Muscle layer of colon (tissue), 2 donors: ENCODE results near the gene SLC16A5.
"Not testable (repeated sequence)": the region's sequence is repeated elsewhere in the genome, so short reads cannot be mapped to it uniquely, and the experiment has no call there.

Source experiments
- H3K27ac ChIP-seq: one replicate; pipeline ENCODE4 v1.7.0; 2013; ENCODE audit warnings: low read depth, mild to moderate bottlenecking, low read length, moderate library complexity
- H3K27me3 ChIP-seq, 2 donors: one replicate each; pipeline ENCODE4 v1.7.0; 2013; ENCODE audit warnings: low read length in 2 of 2, mild to moderate bottlenecking in 2 of 2; ENCODE audit not compliant: insufficient read depth in 2 of 2, control insufficient read depth in 1 of 2
- H3K36me3 ChIP-seq: one replicate; pipeline ENCODE4 v1.7.0; 2013; ENCODE audit warnings: mild to moderate bottlenecking, low read length; ENCODE audit not compliant: insufficient read depth
- H3K4me1 ChIP-seq: one replicate; pipeline ENCODE4 v1.7.0; 2013; ENCODE audit warnings: mild to moderate bottlenecking, low read length; ENCODE audit not compliant: insufficient read depth
- H3K4me3 ChIP-seq, 2 donors: one replicate each; pipeline ENCODE4 v1.7.0; 2013; ENCODE audit warnings: low read length in 2 of 2, low read depth in 1 of 2, mild to moderate bottlenecking in 1 of 2, moderate library complexity in 1 of 2
- H3K9ac ChIP-seq: one replicate; pipeline ENCODE4 v1.7.0; 2013; ENCODE audit warnings: low read length
- H3K9me3 ChIP-seq: one replicate; pipeline ENCODE4 v1.7.0; 2013; ENCODE audit warnings: mild to moderate bottlenecking, low read length
- donor health status: abdominal sarcoma.
- donor health status: Adenocarcinoma of cecum.

The SLC16A5 gene

GRCh38 chr17:75124041-75124818 is 36.5 kb downstream of the SLC16A5 start:
- H3K36me3 ChIP-seq, result no peaks in the 10 kb centered on the region
- no peak overlapping the region for H3K9ac ChIP-seq
- H3K27me3 ChIP-seq, result no peaks in the 10 kb centered on the region
- H3K4me3 ChIP-seq, result no peak overlapping the region
- H3K9me3 ChIP-seq, result no peaks in the 10 kb centered on the region
- no peaks in the 10 kb centered on the region for H3K4me1 ChIP-seq
- H3K27ac ChIP-seq, result no peak overlapping the region

DNA sequence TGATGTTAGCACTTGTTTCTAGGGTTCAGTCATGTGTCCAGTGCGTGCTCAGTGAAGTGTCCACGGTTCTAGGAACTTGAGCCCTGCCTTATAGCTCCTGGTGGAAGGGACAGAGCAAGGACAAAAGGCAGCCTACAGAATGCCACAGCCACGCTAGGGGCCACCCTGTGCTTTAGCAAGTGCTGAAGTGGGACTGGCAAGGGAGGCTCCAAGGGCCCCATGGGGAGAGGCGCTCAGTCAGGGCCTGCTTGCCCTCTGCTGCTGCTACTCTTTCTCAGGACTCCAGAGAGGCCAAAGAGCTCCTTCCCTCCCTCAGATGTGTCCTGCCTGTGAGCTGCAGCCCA is 37.0 kb downstream of the SLC16A5 start:
- H3K36me3 ChIP-seq, result no peaks in the 10 kb centered on the region
- H3K27ac ChIP-seq, result no peak overlapping the region
- H3K9me3 ChIP-seq, result no peaks in the 10 kb centered on the region
- no peaks in the 10 kb centered on the region for H3K27me3 ChIP-seq
- H3K4me3 ChIP-seq, result no peak overlapping the region
- H3K4me1 ChIP-seq, result no peaks in the 10 kb centered on the region
- no peak overlapping the region for H3K9ac ChIP-seq

- H3K9me3 ChIP-seq, result no peaks in the 10 kb centered on the region
- H3K4me3 ChIP-seq, result no peak overlapping the region
- H3K4me1 ChIP-seq, result peaks cover 8% of the 10 kb centered on the region
- H3K36me3 ChIP-seq, result no peaks in the 10 kb centered on the region
- no peak overlapping the region for H3K9ac ChIP-seq
- H3K27ac ChIP-seq, result no peak overlapping the region
- no peaks in the 10 kb centered on the region for H3K27me3 ChIP-seq
Observed at GRCh38 chr17:75125984-75126383, 38.2 kb downstream of the SLC16A5 start.

- Histone ChIP-seq H3K27me3 (no peaks in the 10 kb centered on the region), H3K4me3 (no peak overlapping the region), H3K4me1 (peaks cover 8% of the 10 kb centered on the region), H3K36me3 (no peaks in the 10 kb centered on the region), H3K9ac (no peak overlapping the region), H3K27ac (no peak overlapping the region), H3K9me3 (no peaks in the 10 kb centered on the region)
Observed at GRCh38 chr17:75126954-75127353, 39.2 kb downstream of the SLC16A5 start.

DNA sequence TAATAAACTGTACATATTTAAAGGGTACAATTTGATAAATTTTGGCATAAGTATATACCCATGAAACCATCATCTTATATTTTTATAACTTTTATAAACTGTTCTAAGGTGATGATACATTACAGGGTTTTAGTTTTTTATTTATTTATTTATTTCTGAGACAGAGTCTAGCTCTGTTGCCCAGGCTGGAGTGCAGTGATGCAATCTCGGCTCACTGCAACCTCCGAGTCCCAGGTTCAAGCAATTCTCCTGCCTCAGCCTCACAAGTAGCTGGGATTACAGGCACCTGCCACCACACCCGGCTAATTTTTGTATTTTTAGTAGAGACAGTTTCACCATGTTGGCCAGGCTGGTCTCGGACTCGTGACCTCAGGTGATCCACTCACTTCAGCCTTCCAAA is 40.2 kb downstream of the SLC16A5 start:
- H3K9me3 ChIP-seq, H3K27ac ChIP-seq, H3K27me3 ChIP-seq, H3K9ac ChIP-seq, H3K4me1 ChIP-seq, H3K36me3 ChIP-seq, H3K4me3 ChIP-seq: not testable (repeated sequence)

- Histone ChIP-seq H3K27ac (no peak overlapping the region), H3K9me3 (no peaks in the 10 kb centered on the region), H3K9ac (no peak overlapping the region), H3K4me1 (peaks cover 8% of the 10 kb centered on the region), H3K36me3 (no peaks in the 10 kb centered on the region), H3K27me3 (no peaks in the 10 kb centered on the region), H3K4me3 (no peak overlapping the region)
Observed at GRCh38 chr17:75128694-75129505, 41.1 kb downstream of the SLC16A5 start.

- Histone ChIP-seq H3K9me3 (no peaks in the 10 kb centered on the region), H3K27me3 (no peaks in the 10 kb centered on the region), H3K36me3 (no peaks in the 10 kb centered on the region), H3K4me3 (no peak overlapping the region), H3K4me1 (peaks cover 8% of the 10 kb centered on the region), H3K9ac (no peak overlapping the region), H3K27ac (no peak overlapping the region)
Observed at GRCh38 chr17:75129576-75129975, 41.8 kb downstream of the SLC16A5 start.

- Histone ChIP-seq H3K4me1 (peaks cover 8% of the 10 kb centered on the region), H3K36me3 (no peaks in the 10 kb centered on the region), H3K4me3 (peak overlapping the region in 1 of 2 donors; percentile 73), H3K27me3 (no peaks in the 10 kb centered on the region), H3K27ac (peak overlapping the region; percentile 96), H3K9me3 (no peaks in the 10 kb centered on the region), H3K9ac (peak overlapping the region; percentile 27)
Observed at GRCh38 chr17:75130059-75130631, 42.4 kb downstream of the SLC16A5 start.

DNA sequence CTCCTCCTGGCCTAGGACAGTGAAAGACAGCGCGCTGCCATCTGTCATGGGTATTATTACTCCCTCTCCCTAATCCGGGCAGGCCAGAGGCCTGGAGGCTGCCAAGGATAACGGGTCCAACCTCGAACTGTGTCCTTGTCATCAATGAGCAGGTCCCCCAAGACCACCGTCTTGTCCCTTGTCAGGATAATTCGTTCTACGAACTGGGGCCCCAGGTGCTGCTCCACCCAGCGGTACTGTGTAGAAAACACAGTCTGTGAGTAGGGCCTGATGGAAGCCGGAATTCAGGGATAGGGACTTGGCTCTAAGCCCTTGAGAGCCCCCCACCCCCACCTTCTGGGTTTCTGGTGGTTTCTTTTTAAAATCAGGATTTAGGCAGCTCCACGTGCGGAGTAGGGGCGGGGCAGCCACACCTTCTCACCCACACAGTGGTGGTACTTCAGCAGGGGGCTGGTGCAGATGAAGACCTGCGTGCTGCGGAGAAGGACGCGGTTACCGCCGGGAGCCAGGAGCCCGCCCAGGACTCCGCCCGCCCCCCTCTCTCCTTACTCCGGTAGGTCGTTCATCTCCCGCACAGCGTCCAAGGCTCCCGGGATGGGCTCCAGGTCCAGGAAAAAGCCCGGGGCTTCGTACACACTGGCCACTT is 43.0 kb downstream of the SLC16A5 start:
- peak overlapping the region; percentile 96 for H3K27ac ChIP-seq
- H3K27me3 ChIP-seq, result no peaks in the 10 kb centered on the region
- H3K4me1 ChIP-seq, result peaks cover 8% of the 10 kb centered on the region
- peak overlapping the region; percentile 73 to 96 for H3K4me3 ChIP-seq
- no peaks in the 10 kb centered on the region for H3K36me3 ChIP-seq
- H3K9me3 ChIP-seq, result no peaks in the 10 kb centered on the region
- H3K9ac ChIP-seq, result peak overlapping the region; percentile 27

DNA sequence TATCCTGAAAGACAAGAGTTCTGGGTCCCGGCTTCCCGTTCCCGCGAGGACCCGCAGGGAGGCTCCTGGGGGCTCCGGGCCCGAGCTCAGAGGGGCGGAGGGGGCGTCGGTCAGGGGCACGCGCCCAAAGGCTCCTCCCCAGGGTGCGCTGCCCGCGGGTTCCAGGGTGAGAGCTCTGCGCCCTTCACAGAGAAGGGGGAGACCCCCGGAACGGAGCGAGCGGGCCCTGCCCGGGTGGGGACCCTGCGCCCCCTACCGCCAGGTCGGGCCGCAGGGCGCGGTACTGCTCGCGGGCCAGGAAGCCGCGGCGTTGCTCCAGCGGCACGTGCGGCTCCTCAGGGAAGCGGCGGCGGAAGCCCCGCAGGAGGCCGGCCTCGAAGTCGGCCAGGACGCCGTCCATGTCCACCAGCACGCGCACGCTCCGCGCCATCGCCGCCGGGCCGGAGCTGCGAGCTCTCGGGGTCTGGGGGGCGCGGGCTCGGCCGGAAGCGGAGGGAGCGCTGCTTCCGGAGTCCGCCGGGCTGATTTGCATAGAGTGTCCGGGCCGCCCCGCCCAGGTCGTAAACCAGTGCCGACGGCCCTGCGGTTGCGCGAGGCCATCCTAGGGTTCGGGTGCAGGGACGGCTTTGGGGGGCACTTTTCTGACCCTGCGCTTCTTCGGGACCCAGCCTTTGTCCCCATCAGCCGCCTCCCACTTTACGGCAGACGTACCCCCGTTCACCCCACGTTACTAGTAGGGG is 43.7 kb downstream of the SLC16A5 start, which contains the start of gene NT5C:
Gene NT5C, minus strand, starts transcription at position 465 of the 740 bp plus-strand sequence. Its CDS starts 35 bp downstream, at position 430.
- peak within 1 kb of the TSS; percentile 96 for H3K27ac ChIP-seq
- peak within 1 kb of the TSS; percentile 73 to 96 for H3K4me3 ChIP-seq
- H3K9ac ChIP-seq, result peak within 1 kb of the TSS; percentile 27
- H3K27me3 ChIP-seq, result no peaks in the 10 kb centered on the region
- no peaks in the 10 kb centered on the region for H3K9me3 ChIP-seq
- H3K4me1 ChIP-seq, result peaks cover 8% of the 10 kb centered on the region
- no peaks in the 10 kb centered on the region for H3K36me3 ChIP-seq
